Erythroblast (primary cell): ENCODE data around the gene SMIM41.
A peak's percentile ranks its signal among the peaks of the same experiment; 100 is the strongest.

Experiments
- DNase-seq, 2 experiments: peaks; one replicate each; lab custom pipeline; 2025; lab: John Stamatoyannopoulos, UW
- GATA1 ChIP-seq: IDR thresholded peaks from 2 replicates; pipeline ENCODE4 v1.6.1; 2011; ENCODE audit warnings: low read depth, mild to moderate bottlenecking, control low read depth, low read length, moderate library complexity
- POLR2A ChIP-seq: IDR thresholded peaks from 2 replicates; pipeline ENCODE4 v1.6.1; 2011; ENCODE audit warnings: mild to moderate bottlenecking, low read length

Gene SMIM41

DNA sequence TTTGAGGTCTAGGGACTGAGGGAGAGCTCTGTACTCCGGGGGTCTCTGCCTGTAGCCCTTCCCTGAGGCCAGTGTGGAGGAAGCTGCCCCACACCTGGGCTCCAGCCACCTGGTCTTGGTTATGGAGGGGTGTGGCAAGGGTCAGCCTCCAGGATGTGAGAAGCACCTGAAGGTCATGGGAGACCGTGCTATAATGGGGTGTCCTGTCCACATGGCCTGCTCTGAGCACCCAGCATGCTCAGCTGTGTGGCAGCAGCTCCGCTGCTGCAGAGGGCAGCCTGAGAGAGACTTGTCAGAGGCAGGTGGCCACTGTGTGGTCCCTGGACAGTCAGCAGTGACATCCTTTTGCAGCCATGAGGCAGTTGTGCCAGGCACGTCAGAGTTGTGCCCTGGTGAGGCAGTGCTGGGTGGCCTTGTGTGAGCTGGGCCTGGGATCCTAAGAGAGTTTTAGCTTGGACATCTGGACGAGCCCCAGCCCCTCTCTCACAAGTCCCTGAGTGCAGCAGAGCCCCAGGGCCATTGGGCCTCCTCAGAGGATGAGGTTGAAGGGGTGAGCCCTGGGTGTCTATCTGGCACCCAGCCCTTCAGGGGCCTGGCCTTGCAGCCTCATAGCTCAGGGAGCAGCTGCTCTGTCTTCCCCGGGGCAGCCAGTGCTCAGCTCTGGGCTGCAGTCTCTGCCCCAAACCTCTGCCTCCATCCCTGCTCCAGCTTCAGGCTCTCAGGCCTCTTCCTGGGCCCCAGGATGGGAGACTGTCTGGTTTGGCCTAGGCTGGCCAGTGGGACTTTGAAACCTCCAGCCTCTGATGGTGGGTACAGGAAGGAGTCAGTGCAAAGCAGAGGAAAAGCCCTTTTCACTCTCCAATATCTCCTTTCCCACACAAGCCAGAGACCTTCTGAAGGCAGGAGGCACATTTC, 17.1 kb upstream of the SMIM41 start:
- TF ChIP-seq GATA1 (no peak), POLR2A (no peak)
- DNase-seq, result peak; percentile 22 to 31

GRCh38 chr12:52063082-52063924, 16.2 kb upstream of the SMIM41 start:
- TF ChIP-seq GATA1 (no peak), POLR2A (no peak)

DNA sequence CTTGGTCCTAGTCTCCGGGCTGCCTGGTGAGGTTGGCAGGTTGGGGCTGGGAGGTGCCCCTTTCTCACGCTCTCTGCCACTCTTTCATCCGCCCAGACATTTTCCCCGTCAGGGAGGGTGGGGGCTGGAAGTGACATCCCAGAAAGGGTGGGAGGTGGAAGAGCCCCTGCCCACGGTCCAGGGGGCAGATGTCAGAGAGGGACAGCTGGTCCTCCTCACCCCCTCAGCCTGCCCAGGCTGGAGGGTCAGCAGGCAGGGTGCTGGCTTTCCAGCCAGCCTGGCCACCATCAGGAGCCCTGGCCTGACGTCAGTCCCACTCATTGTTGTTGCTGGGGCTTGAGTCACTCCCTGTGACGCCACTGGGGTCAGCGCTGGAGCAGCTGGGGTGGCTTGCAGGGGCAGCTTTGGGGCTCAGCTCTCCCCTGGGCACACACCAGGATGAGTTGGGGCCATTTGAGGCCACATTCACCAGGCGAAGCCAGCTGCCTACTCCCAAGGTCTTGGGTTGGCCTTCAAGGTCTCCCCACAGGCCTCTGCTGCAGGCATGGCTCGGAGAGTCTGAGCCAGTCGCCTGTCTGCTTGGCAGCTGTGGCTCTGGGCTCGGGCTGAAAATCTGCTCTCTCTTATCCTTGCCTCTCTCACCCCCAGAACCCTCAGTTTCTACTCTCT, 15.4 kb upstream of the SMIM41 start:
- DNase-seq, result peak; percentile 15 to 28
- TF ChIP-seq POLR2A (no peak), GATA1 (no peak)

More at GRCh38 chr12:52063082-52063924, 16.2 kb upstream of the SMIM41 start:
- DNase-seq, result peak; percentile 45 to 73

- no peak for DNase-seq
- no peak for TF ChIP-seq POLR2A
- no peak for TF ChIP-seq GATA1
Measured at GRCh38 chr12:52066346-52067080, 13.0 kb upstream of the SMIM41 start.

- DNase-seq, result no peak
- no peak for TF ChIP-seq GATA1
- no peak for TF ChIP-seq POLR2A
Measured at GRCh38 chr12:52067081-52067374, 12.5 kb upstream of the SMIM41 start.

- DNase-seq, result peak; percentile 96
- TF ChIP-seq GATA1 (no peak), POLR2A (peak; percentile 72)
Measured at GRCh38 chr12:52069327-52070184, 9.9 kb upstream of the SMIM41 start, which contains the start of gene ATG101. TSS of gene ATG101 (plus strand) at chr12:52069978. CDS start at chr12:52073651, 3,673 bp downstream.

DNA sequence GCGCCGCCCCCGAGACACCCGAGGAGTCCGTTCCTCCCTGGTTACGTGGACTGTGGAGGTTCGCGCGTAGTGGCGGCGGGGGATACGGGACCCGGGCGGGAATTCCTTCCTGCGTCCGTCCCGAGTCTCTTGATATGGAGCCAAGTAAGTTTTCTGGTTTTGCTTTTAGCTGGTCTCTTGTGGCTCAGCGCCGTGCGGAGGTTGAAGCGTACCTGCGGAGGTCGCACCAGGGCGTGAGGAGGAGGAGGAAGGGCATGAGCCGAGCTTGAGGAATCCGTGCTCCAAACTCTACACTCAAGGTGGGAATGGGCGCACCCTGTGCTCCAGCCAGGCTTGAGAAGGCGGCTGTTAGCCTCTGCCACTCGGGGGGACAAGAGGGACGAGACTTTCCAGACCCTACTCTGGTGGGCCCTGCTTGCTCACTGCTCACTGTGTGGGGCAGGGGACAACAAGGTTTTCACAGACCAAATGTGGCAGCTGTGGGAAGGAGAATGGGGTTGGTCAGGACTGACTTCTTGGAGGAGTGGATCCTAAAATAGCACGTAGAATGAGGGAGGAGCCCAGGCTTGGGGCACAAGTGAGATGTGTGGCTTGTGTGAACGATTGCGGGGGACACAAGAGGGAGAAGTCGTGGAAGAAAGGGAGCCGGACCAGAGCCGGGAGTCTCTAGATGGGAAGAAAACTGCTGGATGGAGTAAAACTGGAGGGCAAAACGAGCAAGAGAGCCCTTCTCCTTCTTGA, 9.1 kb upstream of the SMIM41 start:
- peak; percentile 27 to 57 for DNase-seq
- no peak for TF ChIP-seq GATA1
- TF ChIP-seq POLR2A, result peak; percentile 40

DNA sequence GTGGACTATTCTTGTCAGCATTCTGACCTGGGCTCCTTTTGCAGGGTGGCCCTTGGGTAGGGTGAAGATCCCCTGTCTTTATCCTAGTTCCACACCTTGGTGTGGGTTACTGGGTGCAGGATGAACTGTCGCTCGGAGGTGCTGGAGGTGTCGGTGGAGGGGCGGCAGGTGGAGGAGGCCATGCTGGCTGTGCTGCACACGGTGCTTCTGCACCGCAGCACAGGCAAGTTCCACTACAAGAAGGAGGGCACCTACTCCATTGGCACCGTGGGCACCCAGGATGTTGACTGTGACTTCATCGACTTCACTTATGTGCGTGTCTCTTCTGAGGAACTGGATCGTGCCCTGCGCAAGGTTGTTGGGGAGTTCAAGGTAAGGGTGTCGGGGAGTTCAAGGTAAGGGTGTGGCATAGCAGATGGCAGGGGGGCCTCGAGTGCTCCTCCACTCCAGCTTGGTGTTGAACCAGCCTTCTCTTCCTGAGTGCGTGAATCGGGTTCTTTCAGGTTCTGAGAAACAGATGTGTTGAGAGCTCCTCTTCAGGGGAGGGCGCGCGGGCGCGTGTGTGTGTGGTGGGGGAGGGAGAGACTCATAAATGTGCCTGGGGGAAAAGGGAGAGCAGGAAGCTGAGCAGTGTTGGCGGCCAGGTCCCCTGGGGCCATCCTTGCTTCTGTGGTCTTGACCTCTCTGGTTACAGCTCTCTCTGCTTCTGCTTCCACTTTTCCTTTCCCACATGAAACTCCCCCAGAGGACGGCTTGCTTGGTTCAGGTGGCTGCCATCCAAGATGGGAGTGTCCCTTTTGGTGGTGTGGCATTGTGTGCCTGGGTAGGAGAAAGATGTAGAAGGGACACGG, 5.7 kb upstream of the SMIM41 start:
- no peak for DNase-seq
- no peak for TF ChIP-seq GATA1

- no peak for DNase-seq
- no peak for TF ChIP-seq GATA1
- no peak for TF ChIP-seq POLR2A
Measured at GRCh38 chr12:52074971-52075724, 4.4 kb upstream of the SMIM41 start.

DNA sequence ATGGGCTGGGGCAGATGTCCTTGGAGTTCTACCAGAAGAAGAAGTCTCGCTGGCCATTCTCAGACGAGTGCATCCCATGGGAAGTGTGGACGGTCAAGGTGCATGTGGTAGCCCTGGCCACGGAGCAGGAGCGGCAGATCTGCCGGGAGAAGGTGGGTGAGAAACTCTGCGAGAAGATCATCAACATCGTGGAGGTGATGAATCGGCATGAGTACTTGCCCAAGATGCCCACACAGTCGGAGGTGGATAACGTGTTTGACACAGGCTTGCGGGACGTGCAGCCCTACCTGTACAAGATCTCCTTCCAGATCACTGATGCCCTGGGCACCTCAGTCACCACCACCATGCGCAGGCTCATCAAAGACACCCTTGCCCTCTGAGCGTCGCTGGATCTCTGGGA, 2.7 kb upstream of the SMIM41 start:
- no peak for TF ChIP-seq POLR2A
- TF ChIP-seq GATA1, result no peak
- DNase-seq, result no peak
